ENCODE results near the gene PDZD2.
A peak's percentile ranks its signal among the peaks of the same experiment; 100 is the strongest.
"Not testable (repeated sequence)": the region's sequence is repeated elsewhere in the genome, so short reads cannot be mapped to it uniquely, and the experiment has no call there.

Gene PDZD2

DNA sequence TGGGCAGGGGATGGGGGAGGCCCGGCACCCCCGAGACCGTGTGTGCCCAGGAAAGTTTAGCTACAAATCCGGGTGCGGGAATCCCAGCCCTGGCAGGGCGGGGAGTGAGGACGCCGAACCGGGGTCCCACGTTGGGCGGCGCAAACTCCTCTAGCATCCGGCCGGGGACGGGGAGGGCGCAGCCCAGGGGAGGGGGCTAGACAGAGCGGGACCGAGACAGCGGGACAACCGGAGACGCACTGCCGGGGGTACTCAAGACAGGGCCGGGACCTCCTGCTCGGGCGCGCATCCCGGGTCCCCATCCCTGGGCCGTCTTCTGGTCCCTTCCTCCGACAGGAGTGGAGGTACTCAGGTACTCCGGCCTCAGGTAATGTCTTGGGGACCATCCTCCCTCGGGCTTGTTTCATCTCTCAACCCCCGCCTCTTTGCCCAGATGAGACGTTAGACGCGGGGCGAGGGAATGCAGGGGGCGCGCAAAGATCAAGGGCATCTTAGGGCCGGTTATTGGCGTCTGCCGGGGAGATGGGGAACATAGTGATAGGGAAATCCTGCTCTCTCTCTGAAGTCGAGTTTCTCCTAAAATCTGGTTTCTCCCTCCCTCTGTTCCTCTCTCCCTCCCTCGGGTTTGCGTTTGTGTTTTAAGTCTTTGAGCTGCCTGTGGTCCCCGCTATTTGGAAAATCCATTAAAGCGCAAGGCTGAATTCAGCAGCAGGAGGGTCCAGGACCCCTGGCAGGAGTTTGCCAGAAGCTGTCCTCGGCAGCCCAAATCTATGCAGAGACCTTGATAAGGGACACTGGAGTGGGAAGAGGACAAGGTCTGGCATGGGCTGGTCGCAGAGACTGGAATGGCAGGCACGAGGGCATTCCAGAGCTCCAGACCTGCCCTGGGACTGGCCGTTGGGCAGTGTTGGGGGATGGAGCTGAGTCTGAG is 815 bp downstream of the PDZD2 start:
- no peak for DNase-seq

DNA sequence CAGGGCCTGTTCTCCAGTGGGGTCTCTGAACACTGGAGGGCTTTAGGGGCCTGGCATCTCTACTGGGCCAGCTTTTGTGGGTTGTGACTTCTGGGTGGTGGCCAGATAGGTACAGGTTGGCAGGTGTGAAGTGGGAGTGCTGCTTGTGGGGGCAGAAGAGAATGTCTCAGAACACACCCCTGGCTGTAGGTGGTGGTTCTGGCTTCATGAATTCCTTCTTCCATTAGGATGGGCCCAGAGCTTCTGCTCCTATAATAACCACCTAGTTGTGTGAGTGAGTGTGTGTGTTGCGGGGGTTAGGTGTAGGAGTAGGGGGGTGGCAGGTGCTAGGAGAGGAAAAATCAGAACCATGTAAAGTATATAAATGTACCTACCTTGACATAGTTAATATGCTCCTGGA is 1.6 kb downstream of the PDZD2 start:
- no peak for DNase-seq

DNA sequence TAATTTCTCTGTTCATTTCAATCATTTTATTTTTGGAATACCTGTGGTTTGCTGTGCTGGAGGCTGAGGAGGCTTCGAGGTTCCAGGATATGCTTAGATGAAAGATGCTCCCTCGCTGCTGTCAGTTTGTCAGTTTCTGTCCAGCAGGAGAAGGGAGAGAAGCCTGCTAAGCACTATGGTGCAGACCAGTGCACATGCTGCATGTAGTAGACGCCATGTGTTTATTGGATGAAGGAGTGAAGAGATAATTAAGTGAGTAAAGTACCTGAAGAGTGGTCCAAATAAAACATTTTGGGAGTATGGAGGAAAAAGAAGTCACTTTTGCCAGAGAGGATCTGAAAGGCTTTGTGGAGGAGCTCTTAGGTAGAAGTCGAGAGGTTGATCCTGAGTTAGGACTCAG is 2.1 kb downstream of the PDZD2 start:
- DNase-seq = no peak

- no peak for DNase-seq
These were observed 2.6 kb downstream of the PDZD2 start for GRCh38 chr5:31641575-31641974.

GRCh38 chr5:31645420-31646081 is 6.6 kb downstream of the PDZD2 start:
- no peak for DNase-seq

- no peak for DNase-seq
These were observed 9.4 kb downstream of the PDZD2 start for GRCh38 chr5:31648326-31648725.

- no peak for DNase-seq
These were observed 12.3 kb downstream of the PDZD2 start for GRCh38 chr5:31651241-31651640.

DNA sequence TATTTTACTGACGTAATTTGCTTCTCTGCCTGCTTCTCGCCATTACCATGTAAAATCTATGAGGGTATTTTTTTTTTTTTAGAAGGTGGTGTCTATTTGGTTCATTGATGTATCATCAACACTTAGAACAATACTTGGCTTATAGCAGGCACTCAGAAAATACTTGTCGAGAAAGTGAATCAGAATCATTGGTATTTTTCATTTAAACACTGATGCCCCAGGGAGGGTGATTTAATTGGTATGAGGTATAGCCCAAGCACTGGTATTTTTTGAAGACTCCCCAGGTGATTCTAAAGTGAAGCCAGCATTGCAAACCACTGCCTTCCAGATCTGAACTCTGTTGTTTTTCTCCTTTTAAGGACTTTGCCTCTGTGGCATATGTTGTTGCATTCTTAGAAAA is 16.6 kb downstream of the PDZD2 start:
- no peak for DNase-seq

DNA sequence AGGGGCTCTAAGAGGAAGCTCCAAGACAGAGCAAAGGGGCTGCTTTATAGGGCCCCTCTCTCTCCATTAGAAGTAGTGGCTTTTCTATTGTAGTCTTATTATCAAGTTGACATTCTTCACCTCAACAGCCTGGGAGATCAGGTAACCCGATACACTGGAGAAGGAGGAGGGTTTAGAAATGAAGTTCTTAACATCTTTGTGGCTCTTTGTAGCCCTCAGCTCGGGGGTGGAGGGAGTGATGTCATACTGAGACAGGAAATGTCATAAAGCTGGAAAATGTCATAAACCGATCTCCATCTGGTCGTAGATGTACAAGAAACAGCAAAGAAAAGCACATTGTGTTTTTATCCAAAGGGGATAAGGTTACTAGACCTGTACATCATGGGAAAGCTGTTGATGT is 17.9 kb downstream of the PDZD2 start:
- no peak for DNase-seq

DNA sequence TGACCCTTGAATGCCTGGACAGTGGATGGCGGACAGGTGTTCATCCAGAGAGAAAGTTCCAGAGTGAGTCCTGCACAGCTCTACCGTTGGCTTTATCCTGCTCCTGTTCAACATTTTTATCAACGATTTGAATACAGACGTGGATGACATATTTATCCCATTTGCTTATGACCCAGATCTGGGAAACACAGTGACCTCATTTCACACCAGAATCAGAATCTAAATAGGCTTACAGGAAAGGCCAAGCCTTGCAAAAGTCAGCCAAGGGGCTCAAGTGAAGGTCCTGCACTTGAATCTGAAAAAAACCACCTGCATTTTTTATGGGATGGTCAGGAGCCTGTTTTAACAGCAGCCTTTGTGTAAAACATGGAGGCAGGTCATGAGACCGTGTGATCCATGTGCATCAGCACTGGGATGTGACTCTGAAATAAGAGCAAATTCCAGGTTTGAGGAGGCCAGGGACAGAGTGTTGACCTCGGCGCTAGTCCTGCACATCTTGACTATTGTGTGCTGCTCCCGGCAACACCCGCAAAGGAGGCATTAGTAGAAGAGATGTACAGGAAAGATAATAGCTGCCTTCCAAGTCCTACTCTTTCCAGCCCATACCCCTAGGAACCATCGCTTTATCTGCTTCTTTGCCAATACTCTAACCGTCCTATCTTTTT is 18.5 kb downstream of the PDZD2 start:
- no peak for DNase-seq

DNA sequence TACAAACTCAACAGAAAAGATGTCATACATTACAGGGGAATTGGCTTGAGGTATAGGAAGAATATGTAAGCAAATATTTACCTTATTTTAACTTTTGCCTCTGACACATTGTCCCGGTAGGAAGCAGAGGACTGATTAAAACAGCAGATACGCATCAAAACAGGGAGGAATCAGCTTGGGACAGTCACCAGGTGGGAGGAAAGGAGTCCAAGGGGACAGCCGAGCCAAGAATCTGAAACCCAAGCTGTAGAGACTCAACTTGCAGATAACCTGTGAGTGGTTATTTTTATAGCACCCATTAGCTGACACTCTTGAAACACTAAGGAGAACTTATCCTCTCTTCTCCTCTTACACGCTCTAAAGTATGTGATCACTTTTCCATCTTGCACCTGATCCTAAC is 22.3 kb downstream of the PDZD2 start:
- no peak for DNase-seq

DNA sequence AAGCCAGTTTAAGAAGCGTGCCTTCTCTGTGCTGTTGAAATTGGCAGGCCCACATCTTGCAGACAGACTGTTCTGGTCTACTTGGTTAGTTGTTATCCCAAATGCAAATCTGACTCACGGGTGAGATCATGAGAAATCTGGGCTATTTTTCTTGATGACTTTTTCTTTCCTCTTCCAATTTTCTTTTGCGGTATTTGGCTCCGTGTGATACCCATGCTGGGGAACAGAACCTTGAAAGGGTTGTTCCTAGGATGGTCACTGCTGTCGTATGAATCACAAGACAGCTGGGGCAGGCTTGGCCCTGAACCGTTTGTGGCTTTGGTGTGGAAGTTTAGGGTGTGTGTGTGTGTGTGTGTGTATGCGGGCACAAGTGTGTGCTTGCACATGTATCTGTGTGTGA is 24.6 kb downstream of the PDZD2 start:
- DNase-seq = peak; percentile 13

- peak; percentile 30 for DNase-seq
These were observed 25.6 kb downstream of the PDZD2 start for GRCh38 chr5:31664566-31664965.

DNA sequence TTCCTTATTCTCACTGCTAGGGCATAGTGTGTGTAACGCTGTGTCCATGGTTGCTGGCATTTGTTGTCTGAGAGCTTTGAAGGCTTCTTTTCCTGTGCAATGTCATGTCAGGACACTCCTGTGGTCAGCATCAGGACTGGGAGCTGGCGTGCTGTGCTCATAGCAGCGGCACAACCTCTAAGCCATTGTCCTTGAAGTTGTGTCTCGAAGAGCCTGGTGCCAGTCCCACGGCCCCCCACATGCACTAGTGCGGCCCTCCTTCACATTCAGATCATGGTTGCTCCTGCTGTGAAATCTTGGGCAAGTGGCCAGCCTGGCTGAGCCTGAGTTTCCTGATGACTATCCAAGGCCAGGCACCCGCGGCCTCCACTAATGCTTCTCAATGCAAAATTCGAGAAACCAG is 32.4 kb downstream of the PDZD2 start:
- DNase-seq = no peak

- DNase-seq = no peak
These were observed 35.5 kb downstream of the PDZD2 start for GRCh38 chr5:31674371-31674951.

DNA sequence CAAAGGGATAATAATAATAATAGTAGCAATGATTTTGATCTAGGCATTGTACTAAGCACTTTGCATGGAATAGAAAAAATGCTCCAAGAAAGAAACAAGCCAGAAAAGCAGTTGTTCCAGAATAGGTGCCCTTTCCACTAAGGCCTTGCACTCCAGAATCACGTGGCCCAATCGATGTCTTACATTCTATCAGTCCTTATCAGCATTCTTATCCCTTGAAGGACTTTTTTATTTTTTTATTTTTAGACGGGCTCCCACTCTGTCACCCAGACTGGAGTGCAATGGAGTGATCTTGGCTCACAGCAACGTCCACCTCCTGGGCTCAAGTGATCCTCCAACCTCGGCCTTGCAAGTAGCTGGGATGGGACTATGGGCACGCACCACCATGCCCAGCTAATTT is 36.5 kb downstream of the PDZD2 start:
- no peak for DNase-seq

DNA sequence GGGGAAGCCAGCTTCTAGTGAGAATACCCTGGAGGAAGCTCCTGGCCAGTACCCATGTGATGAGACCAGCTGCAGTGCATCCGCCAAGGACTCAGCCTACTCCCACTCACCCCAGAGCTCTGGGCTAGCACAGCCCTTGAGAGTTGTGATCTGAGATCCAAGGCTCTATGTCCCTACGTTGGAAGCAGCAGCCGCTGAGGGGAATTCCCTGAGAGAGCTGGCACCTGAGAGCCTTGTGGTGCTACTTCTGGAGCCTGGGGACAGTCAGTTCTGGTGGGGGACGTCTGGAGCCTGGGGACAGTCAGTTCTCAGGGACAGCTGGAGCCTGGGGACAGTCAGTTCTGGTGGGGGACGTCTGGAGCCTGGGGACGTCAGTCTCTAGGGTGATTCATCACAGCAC is 39.2 kb downstream of the PDZD2 start:
- no peak for DNase-seq

DNA sequence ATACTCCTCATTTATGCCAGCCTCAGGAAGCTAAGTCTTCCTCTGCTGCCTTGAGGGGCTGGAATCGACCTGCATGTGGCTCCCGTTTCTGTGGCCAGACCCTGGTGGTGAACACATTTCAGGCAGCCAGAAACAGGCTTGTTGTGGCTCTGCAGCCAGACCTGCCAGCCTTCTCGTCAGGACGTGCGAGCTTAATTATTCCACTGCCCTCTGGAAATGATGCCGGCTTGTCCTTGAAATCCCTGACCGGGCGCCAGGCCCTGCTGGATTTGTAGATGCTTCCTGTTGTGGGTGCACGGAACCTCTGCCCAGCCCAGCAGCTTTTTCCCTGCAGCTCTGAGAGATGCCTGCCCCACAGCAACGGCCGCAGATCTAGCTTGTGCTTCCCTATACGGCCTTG is 41.6 kb downstream of the PDZD2 start:
- DNase-seq = no peak

DNA sequence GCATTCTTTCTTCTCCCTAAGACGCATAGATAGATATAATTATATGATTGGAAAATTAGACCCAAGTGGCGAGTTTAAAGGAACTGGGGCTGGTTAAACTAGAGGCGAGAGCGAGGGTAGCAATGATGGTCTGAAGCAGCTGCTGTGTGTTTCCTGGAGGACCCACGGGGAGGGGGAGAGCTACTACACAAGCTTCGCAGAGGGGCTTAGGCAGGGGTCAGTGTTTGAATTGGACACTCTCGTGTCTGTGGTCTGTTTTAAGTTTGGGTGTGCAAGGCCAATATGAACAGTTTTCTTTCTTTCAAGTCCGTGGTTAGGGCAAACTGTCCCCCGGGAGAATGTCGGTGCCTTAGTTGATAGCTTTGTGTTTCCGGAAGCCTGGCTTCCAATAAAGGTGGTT is 43.1 kb downstream of the PDZD2 start:
- DNase-seq = no peak

- DNase-seq = no peak
These were observed 43.9 kb downstream of the PDZD2 start for GRCh38 chr5:31682851-31683250.

GRCh38 chr5:31688515-31689092 is 49.7 kb downstream of the PDZD2 start:
- no peak for DNase-seq

GRCh38 chr5:31691408-31691807 is 52.5 kb downstream of the PDZD2 start:
- not testable (repeated sequence) for DNase-seq

GRCh38 chr5:31692561-31693221 is 53.8 kb downstream of the PDZD2 start:
- no peak for DNase-seq
